GM12892 (cell line): ENCODE data around the gene KHSRP.

Experiments
- POLR2A ChIP-seq: IDR thresholded peaks from 2 replicates; pipeline ENCODE4 v1.6.1; 2011; ENCODE audit warnings: low read depth, low read length, control low read depth
- POLR2AphosphoS5 ChIP-seq: IDR thresholded peaks from 2 replicates; pipeline ENCODE4 v1.6.1; 2011; ENCODE audit warnings: low read depth, low read length, control low read depth
- TAF1 ChIP-seq: IDR thresholded peaks from 2 replicates; pipeline ENCODE4 v1.6.1; 2011; ENCODE audit warnings: low read depth, mild to moderate bottlenecking, control low read depth, low read length, borderline replicate concordance

DNA sequence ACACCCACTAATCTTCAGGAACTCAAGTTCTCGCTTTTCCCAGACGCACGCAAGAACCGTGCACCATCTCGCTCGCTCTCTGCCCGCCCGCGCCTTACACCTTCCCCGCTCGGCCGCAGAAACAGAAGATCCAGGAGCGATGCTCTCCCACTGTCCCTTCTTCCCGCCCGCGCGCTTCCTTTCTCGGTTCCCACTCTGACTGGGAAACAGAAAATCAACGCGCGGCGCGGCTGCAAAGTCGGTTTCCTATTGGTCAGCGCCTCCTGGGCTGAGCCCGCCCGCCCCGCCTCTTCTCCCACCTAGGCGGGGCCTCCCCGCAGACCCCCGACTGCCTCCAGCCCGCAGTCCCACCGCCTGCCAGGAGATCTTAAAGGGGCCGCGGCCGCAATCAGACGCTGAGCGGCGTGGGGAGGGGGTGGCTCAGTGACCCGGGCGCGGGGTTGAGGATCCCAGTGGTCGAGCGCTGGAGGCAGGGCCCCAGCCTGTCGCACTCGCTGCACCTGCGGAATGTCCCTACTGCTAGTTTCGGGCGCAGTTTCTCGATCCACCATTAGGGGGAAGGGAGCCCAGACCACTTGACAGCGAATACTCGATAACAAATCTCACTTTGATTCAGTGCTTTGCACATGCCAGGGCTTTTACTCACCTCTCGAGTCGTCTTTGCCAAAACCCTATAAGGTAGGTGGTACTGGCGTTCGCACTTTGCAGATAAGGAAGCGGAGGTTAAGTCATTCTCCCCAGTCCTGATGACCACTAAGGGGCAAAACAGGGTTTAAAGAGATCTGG lies 35.7 kb upstream of the KHSRP start:
- peak; percentile 64; the same call in 1 of the 2 replicates for TF ChIP-seq POLR2A
- no peak for TF ChIP-seq POLR2AphosphoS5
- TF ChIP-seq TAF1: no peak
